Hematopoietic multipotent progenitor cell (in vitro differentiated cells): ENCODE measurements around the gene PLAC8L1. TPM values are rescaled to one million over a fixed set of nuclear protein-coding genes. Genes with fewer than 3 reads are reported as not detected.

ENCODE experiments used
- DNase-seq, 3 donors: peaks; one replicate each; pipeline ENCODE4 v3.0.0-alpha.2; 2011 to 2015; ENCODE audit warnings: low read depth in 2 of 3, low spot score in 2 of 3
- total RNA-seq: library from RNA; depleted of rRNA; stranded (reverse); fragments of >200 nt; gene quantifications from one replicate; pipeline ENCODE4 v1.2.3, GENCODE V29; 2012

Gene PLAC8L1
- total RNA-seq, 1 donor, result not detected

DNA sequence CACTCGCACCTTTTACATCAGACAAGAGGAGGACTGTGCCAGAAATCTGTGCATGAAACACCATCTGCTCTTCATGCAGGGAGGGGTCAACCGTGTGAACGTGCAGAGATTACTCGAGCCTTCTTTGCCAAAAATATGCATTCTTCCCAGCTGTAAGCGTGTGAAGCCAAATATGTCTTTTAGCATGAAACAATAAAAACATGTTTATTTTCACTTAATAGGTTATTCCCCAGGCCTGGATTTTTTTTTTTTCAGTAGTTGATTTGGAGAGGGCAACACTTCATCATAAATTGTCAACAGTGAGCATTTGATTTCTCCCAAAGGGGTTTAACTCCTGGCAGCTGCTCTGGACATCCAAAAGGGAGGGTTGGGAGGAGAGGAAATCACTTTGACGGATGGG is 23.8 kb downstream of the PLAC8L1 start:
- DNase-seq, result no peak

DNA sequence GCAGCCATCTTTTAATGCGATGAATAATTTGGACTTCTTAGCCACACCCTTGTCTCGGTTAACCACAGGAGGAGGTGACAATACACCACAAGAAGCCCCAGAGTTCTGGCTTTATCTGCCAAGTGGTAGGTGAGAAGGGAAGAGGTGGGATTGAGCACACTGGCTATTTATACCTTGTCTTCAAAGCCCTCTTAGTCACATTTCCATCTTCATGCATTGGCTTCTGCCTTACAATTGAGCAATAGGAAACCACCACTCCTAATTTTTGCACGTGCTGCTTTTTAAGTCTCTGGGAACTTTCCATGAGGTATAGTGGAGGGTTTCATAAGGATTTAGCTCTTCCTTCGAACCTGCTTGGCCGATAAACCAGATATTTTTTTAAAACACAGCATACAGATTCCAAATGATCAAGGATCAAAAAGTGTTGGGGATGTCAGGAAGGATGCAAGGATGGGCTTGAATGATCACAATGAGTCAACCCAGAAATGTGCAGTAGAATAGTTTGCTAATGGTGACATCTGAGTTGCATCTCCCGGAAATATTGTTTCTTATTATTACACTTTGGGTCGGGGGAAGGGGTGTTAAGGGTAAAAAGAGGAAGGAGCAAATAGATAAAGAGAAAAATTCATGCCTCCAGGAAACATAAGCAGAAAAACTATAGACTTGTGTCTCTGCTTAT is 25.5 kb downstream of the PLAC8L1 start:
- peak in 2 of 3 donors; percentile 30 to 45 for DNase-seq

GRCh38 chr5:146078566-146078965 is 26.8 kb downstream of the PLAC8L1 start:
- DNase-seq, result no peak

- peak in 1 of 3 donors; percentile 51 for DNase-seq
These were observed 28.9 kb downstream of the PLAC8L1 start for GRCh38 chr5:146076455-146076854.

DNA sequence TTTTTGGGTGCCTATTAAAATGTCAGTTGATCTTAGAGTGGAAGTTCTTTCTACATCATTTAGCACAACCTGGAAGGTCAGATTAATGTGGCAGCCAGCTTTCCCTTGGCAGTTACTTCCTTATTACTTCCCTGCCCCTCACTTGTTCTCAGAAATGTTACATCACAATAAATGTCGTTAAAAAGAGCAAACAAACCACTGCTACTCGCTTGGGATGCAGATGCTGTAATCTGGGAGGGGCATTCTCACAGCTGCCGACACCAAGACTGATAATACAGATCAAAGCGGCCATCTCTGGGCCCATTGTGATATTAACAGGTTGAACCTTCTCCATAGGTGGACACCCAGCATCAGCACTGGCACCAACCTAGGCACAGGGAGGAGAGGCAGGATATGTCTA is 29.3 kb downstream of the PLAC8L1 start:
- DNase-seq, result peak in 1 of 3 donors; percentile 65

DNA sequence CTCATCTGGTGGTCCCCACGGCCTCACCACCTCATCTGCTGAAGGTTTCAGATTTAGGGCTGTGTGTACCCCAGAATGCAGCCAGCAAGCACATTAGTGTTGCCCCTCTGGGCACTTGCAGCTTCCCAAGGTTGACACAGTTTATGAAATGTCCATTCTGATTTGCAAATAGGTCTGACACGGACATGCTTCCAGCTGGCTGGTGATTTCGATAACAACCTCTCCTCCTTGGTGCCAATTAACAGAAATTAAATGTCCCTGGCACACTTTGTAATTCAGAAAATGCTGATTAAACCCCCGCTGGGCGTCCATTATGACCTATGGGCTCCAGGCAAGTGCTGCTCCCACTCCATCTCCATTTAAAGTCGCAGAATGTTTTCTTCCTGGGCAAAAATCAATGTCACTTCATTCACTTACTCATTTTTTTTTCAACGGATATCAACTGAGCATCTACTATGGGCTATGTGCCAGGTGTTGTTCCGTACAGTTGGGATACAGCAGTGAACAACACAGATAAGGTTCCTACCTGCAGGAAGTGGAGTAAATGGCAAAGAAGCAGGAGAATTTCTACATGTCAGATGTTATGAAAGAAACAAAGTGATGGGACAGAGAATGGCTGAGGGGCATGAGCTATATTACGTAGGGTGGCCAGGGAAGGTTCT is 32.0 kb downstream of the PLAC8L1 start:
- DNase-seq, result no peak

- DNase-seq, result no peak
These were observed 32.8 kb downstream of the PLAC8L1 start for GRCh38 chr5:146072595-146072994.

DNA sequence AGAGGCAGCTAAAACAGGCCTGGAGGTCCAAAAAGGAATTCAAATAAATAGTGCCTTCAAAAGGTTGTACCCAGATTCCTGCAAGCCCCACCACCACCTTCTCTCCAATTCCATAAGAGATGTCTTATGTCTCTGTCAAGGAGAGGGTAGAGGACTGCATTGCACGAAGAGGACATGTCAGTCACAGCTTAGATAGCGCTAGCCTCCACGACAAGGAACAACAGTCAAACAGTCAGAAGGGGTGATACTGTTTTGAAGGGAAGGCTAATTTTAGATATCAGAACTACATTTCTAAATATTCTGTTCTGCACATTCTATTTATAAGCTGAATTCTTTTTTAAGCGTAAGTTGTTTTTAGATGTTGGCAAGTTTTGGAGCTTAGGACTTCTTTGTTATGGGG is 34.2 kb downstream of the PLAC8L1 start:
- DNase-seq, result no peak

DNA sequence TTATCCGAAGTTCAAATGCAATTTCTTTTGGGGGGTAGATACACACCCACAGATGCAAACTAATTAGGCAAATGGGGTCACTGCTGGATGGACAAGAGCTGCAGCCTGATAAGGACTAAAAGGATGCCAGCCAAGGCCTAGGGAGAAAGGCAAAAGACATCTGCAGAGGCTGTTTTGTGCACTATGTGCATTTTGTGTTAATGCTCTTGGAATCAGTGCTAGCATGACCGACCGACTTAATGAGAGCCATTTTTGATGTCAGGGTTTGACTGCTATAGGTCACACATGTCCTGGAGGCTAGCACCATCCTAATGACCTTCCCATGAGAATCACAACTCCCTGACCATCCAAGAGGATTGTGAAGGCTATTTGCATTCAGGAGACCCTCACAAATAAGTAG is 34.6 kb downstream of the PLAC8L1 start:
- no peak for DNase-seq

DNA sequence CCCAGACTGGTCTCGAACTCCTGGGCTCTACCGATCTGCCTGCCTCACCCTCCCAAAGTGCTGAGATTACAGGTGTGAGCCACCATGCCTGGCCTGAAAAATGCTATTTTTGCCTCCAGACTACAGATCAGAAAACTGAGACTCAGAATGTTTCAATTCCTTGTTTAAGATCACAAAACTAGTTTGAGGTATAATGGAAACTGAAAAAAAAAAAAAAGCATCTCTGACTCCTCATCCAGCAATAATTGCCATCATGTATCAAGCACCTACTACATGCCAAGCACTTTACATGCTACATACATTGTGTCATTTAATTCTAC is 35.6 kb downstream of the PLAC8L1 start:
- DNase-seq, result no peak

DNA sequence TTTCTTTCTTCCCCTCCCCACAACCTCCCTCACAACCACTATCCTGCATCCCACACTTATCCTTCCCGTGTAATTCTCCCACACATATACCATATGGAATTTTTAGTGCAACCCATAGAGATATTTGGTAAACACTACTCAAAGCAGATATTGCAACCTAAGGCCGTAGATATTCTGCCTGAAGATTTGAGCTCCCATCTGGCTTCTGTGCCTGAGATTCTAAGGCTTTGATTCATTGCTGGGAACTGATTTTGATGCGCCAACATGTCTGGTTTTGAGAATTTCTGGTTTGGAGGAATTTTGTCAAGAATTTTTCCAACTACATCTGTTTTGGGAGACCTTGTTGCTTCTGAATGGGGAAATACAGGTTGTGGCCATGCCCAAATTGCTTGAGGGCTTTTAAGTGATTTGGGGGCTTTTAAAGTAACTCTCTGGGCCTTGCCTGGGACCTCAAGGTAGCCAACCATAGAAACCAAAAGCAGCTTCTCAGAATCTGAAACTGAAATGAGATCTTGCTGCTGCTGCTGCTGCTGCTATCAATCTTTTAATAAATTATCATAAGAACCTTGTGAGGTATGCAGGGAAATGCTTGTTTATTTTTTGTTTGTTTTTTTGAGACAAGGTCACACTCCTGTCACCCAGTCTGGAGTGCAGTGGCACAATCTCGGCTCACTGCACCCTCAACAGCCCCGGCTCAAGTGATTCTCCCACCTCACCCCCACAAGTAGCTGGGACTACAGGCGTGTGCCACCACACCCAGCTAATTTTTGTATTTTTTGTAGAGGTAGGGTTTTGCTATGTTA is 36.2 kb downstream of the PLAC8L1 start:
- no peak for DNase-seq

DNA sequence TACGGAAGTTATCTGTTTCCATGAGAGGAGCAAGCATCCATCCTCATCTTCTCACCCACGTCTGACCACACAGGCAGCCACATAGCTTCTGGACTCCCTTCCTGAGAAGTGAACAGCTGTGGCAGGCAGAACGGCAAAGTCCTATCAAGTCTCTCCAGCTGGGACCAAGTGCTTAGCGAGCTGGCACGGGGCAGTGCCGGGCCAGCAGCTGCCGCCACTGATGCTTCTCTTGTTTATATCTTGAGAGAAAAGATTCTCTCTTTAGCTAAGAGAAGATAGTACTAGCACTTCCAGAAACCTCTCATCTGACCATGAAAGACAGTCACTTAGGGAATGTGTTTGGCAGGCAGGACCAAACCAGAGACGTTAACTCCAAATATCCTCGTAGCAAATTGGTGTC is 37.2 kb downstream of the PLAC8L1 start:
- DNase-seq, result no peak

DNA sequence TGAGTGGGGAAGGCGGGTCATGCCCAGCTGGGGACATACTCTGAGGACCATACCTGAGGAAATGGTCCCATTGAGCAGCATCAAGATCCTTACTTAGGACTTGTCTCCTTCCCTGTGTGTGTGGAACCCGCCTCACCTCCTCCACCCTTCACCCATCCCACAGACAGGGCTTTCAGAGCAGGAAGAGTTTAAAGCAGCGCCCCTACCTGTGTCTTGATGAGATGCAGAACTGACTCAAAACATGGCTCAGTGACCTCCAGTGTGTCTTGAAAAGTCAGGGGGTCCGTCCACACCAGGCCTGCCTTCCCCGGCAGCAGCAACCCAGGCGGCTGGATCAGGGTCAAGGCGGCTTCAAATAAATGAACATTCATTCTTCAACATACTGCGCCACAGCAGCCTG is 38.4 kb downstream of the PLAC8L1 start:
- DNase-seq, result no peak

DNA sequence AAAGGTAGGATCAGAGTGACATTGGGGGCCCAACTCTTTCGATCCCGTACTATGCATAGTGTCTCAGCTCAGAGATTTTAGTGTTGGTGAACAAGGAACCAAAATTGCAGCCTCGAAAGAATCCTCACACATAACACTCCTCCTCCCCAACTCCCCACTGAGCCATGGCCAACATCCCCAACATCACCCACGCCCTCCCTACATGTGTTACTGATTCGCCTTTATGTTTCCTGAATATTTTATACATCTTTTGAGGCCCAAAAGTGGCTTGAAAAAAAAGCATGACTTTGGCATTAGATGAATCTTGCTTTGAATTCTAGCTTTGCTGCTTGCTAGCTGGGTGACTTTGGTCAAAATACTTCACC is 45.2 kb downstream of the PLAC8L1 start:
- DNase-seq, result no peak

GRCh38 chr5:146059460-146060220 is 45.7 kb downstream of the PLAC8L1 start:
- DNase-seq, result peak in 1 of 3 donors; percentile 39

GRCh38 chr5:146055432-146055831 is 49.9 kb downstream of the PLAC8L1 start:
- no peak for DNase-seq

DNA sequence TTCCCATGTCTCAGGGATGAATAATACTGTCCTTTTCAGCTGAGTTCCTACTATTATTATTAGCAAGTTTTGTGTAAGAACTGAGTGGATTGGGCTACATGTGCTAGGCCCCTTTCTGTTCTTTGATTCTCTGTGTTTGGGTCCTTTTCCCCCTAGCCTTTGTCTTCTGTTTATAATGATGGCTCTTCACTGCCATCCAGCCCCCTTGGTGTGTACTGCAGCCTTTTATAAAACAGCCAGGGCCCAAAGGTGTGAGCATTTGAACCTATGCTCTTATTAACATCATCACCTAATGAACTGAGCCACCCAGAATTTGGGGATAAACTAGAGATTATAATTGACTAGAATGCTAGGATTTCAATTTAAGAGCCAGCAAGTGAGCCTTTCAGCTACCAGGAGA is 52.6 kb downstream of the PLAC8L1 start:
- DNase-seq, result peak in 1 of 3 donors; percentile 60

DNA sequence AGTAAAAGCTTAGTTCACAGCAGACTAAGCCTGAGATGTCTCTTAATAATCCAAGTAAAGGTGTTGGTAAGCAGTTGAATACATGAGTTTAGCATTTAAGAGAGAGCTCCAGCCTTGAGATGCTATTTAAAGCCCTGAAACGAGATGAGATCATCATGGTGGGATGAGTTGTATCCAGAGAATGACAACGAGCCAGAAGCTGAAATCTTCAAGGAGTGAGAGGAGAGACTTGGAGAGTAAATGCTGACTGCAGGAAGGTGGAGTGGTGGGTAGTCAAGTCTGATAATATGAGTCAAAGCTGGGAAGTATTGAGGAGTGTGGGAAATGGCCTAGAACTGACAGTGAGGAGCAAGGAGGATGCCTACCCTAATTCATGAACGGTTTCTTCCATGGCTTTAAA is 53.7 kb downstream of the PLAC8L1 start:
- no peak for DNase-seq

DNA sequence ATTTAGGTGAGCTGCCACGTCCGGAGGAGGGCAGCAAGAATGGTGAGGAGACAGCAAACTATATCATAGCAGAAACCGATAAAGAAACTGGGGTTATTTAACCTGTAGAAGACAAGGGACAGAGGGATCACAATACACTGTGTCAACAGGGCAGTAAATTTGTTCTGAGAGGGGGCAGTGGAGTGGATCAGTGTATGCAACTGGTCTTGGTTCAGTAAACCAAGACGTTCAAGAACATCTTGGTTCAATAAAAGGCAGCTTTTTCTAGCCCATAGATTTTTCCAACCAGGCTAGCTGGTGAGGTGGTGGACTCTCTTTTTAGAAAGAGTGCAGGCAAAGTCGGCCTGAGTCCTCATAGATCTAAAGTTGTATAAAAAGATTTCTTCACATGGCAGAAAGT is 55.3 kb downstream of the PLAC8L1 start:
- no peak for DNase-seq

- no peak for DNase-seq
These were observed 55.7 kb downstream of the PLAC8L1 start for GRCh38 chr5:146049704-146050026.

DNA sequence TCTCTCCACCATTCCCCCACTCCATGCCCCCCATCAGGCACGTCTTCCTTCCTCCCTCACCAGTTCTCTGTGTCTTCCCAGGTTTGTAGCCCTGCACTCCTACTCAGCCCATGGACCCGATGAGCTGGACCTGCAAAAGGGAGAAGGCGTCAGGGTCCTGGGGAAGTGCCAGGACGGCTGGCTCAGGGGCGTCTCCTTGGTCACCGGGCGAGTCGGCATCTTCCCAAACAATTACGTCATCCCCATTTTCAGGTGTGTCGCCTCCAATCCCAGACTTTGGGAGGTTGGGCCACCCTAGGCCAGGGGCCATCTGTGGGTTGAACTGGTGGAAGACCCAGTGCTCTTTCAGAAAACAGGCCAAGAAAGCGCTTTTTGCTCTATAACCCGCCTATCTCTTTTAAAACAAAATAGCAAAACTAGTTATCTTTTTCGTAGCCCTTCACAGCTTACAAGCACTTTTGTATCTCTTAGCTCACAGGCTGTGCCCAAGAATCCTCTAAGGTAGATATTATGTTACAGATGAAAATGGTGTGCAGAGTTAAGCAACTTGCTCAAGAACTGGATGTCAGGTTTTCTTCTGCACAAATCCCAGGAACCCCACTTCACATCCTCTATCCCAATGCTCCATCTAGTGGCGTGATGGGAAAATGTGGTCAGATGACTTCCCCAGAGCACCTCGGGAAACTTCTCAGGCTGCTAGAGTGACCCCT is 56.2 kb downstream of the PLAC8L1 start:
- DNase-seq, result peak in 2 of 3 donors; percentile 44 to 52
